Endothelial cell (in vitro differentiated cells): ENCODE measurements around the gene GLRX5. TPM values are rescaled to one million over a fixed set of nuclear protein-coding genes. Genes with fewer than 3 reads are reported as not detected.
"Not testable (repeated sequence)": the region's sequence is repeated elsewhere in the genome, so short reads cannot be mapped to it uniquely, and the experiment has no call there.

Source experiments
- DNase-seq: peaks from one replicate; pipeline ENCODE4 v3.0.0; 2021; ENCODE audit warnings: low spot score
- H3K27ac Mint-ChIP-seq: one replicate; pipeline ENCODE4 v1.8.0; 2021; ENCODE audit warnings: mixed read lengths, inconsistent platforms; ENCODE audit not compliant: unreplicated experiment
- H3K27me3 Mint-ChIP-seq: one replicate; pipeline ENCODE4 v1.8.0; 2021; ENCODE audit warnings: mild to moderate bottlenecking, moderate library complexity, mixed read lengths, inconsistent platforms; ENCODE audit not compliant: unreplicated experiment
- H3K36me3 Mint-ChIP-seq: one replicate; pipeline ENCODE4 v1.8.0; 2021; ENCODE audit warnings: mild to moderate bottlenecking, low read depth, mixed read lengths, inconsistent platforms; ENCODE audit not compliant: unreplicated experiment
- H3K4me1 Mint-ChIP-seq: one replicate; pipeline ENCODE4 v1.8.0; 2021; ENCODE audit warnings: mild to moderate bottlenecking, mixed read lengths, inconsistent platforms; ENCODE audit not compliant: unreplicated experiment
- H3K4me3 Mint-ChIP-seq: one replicate; pipeline ENCODE4 v1.8.0; 2021; ENCODE audit warnings: mild to moderate bottlenecking, mixed read lengths, inconsistent platforms; ENCODE audit not compliant: unreplicated experiment
- H3K9me3 Mint-ChIP-seq: one replicate; pipeline ENCODE4 v1.8.0; 2021; ENCODE audit warnings: mixed read lengths, inconsistent platforms; ENCODE audit not compliant: unreplicated experiment
- total RNA-seq: library from RNA; stranded (reverse); fragmentation: NEBNext Ultra II Directional; extraction: Animal tissue kit (Norgen Biotek cat#: 25700); gene quantifications from one replicate; pipeline ENCODE4 v1.2.1, GENCODE V29; 2021; ENCODE audit not compliant: unreplicated experiment
- TF ChIP-seq, protein P1 (sequence below): fragments of 200-600 bp; sonication (generic); IDR thresholded peaks from one replicate; pipeline ENCODE4 v1.5.0; 2021; ENCODE audit warnings: antibody characterized with exemption; ENCODE audit not compliant: unreplicated experiment

GLRX5 gene
- total RNA-seq, 1 donor from 2014 or later: 40.3 TPM

DNA sequence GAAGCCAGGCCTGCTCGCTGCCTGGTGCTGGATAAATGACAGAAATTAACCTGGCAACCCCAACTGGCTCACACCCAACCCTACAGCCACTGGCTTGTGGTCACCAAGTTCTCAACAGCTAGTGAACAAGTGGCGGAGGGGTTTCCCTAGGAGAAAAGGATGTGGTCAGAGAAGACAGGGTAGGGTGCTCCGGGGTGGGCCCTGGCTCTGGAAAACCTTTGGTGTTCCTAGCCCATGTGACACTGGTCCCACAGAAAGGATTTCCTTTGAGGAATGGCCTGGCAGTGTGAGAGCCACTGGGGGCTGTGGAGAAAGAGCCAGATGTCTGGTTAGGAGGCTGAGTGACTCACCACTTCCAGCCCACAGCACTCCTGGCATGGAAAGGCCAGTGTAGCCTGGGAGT lies 27.1 kb upstream of the GLRX5 start:
- H3K27ac Mint-ChIP-seq: no peak overlapping the region

DNA sequence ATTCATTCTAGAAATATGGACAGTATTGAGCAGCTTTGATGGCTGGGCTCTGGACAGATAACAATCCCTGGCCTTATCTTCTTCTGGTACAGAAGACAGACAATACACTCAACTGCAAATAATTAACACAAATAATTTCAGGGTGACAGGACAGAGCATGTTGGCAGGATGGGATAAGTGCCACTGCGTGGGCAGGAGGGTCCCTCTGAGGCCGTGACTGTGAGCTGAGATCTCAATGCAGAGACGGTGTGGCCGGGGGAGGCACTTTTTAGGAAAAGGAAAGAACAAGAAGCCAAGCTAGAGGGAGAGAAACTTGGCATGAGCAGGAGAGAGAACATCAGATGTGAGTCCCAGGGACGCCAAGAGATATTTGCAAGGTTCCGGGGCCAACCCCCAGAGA lies 26.5 kb upstream of the GLRX5 start:
- TF ChIP-seq, protein P1, sequence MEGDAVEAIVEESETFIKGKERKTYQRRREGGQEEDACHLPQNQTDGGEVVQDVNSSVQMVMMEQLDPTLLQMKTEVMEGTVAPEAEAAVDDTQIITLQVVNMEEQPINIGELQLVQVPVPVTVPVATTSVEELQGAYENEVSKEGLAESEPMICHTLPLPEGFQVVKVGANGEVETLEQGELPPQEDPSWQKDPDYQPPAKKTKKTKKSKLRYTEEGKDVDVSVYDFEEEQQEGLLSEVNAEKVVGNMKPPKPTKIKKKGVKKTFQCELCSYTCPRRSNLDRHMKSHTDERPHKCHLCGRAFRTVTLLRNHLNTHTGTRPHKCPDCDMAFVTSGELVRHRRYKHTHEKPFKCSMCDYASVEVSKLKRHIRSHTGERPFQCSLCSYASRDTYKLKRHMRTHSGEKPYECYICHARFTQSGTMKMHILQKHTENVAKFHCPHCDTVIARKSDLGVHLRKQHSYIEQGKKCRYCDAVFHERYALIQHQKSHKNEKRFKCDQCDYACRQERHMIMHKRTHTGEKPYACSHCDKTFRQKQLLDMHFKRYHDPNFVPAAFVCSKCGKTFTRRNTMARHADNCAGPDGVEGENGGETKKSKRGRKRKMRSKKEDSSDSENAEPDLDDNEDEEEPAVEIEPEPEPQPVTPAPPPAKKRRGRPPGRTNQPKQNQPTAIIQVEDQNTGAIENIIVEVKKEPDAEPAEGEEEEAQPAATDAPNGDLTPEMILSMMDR: no peak
- Mint-ChIP-seq H3K4me1 (peaks cover 11% of the 10 kb centered on the region), H3K9me3 (no peaks in the 10 kb centered on the region), H3K27me3 (peaks cover 2% of the 10 kb centered on the region), H3K4me3 (no peak overlapping the region), H3K36me3 (no peaks in the 10 kb centered on the region), H3K27ac (no peak overlapping the region)
- no peak for DNase-seq

More for the DNA sequence above, 27.1 kb upstream of the GLRX5 start:
- no peak for DNase-seq
- peaks cover 2% of the 10 kb centered on the region for H3K27me3 Mint-ChIP-seq
- H3K4me1 Mint-ChIP-seq: peaks cover 11% of the 10 kb centered on the region
- no peaks in the 10 kb centered on the region for H3K36me3 Mint-ChIP-seq
- H3K4me3 Mint-ChIP-seq: no peak overlapping the region
- TF ChIP-seq, protein P1: no peak
- no peaks in the 10 kb centered on the region for H3K9me3 Mint-ChIP-seq

DNA sequence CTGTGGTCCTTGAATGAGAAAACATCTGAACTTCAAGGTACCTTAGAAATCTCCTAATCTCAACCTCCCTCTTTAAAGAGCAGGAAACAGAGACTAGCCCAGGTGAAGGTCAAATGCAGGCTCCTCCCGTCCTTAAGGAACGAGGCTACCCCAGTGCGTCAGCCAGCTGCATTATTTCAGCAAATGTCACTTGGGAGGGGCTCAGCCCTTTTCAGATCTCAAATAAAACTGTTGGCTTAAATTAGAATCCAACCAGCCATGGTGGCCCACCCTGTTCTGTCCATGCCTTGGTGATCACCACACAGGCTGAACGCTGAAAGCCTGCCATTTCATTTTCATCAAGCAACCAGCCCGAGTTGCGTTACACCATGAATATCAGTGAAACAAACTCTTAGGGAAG lies 25.4 kb upstream of the GLRX5 start:
- Mint-ChIP-seq H3K27me3 (peaks cover 2% of the 10 kb centered on the region), H3K27ac (no peak overlapping the region), H3K36me3 (no peaks in the 10 kb centered on the region), H3K9me3 (no peaks in the 10 kb centered on the region), H3K4me1 (peaks cover 11% of the 10 kb centered on the region), H3K4me3 (no peak overlapping the region)
- DNase-seq: no peak
- TF ChIP-seq, protein P1: no peak

DNA sequence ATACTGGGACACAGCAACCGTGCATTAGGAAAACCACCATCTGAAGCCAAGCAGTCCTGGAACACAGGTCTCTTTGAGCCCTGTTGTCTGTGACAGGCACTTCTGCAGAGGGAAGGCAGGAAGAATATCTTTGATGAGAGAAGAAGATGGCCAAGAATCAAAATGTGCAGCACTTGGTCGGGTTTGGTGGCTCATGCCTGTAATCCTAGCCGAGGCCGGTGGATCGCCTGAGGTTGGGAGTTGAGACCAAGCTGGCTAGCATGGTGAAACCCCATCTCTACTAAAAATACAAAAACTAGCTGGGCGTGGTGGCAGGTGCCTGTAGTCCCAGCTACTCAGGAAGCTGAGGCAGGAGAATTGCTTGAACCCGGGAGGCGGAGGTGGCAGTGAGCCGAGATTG lies 24.5 kb upstream of the GLRX5 start:
- not testable (repeated sequence) for H3K9me3 Mint-ChIP-seq, H3K4me3 Mint-ChIP-seq, H3K36me3 Mint-ChIP-seq, DNase-seq, H3K27ac Mint-ChIP-seq, H3K27me3 Mint-ChIP-seq
- peaks cover 11% of the 10 kb centered on the region for H3K4me1 Mint-ChIP-seq

DNA sequence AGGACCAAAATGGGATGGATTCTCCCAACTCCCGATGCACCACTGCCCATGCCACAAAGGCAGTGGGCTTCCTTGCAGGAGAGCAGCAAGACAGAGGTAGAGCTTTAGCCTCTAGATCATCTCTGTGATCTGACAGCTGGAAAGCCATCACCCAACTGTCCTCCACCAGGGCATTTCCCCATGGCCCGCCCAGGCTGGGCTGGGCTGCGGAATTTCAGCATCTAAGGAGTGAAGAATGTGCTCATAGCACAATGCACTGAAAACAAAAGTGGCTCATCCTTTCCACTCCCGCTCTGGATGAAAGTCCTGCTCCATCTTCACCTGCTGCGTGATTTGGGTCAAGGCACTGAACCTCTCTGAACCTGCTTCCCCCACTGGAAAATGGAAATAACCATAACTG lies 24.0 kb upstream of the GLRX5 start:
- H3K27me3 Mint-ChIP-seq: peaks cover 2% of the 10 kb centered on the region
- no peaks in the 10 kb centered on the region for H3K9me3 Mint-ChIP-seq
- no peaks in the 10 kb centered on the region for H3K36me3 Mint-ChIP-seq
- peaks cover 11% of the 10 kb centered on the region for H3K4me1 Mint-ChIP-seq
- no peak overlapping the region for H3K4me3 Mint-ChIP-seq
- no peak overlapping the region for H3K27ac Mint-ChIP-seq
- TF ChIP-seq, protein P1: no peak
- DNase-seq: no peak

DNA sequence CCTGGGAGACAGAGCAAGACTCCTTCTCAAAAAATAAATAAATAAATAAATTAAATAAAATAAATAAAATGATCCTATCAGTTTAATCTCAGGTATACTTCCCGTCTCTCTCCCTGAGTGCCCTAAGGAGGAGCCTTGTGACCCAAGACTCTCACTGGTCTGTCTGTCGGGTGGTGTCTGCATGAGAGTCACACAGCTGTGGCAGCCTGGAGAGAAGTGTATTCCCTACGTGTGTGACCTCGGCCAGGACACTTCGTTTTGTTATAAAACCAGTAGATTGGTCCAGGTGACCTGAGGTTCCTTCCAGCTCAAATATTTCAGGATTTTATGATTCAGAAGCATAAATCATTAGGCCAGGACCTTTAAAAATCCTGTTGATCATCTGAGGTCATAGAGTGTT lies 23.2 kb upstream of the GLRX5 start:
- Mint-ChIP-seq H3K4me3 (no peak overlapping the region), H3K27ac (no peak overlapping the region), H3K4me1 (peaks cover 11% of the 10 kb centered on the region), H3K9me3 (no peaks in the 10 kb centered on the region), H3K27me3 (peaks cover 2% of the 10 kb centered on the region), H3K36me3 (no peaks in the 10 kb centered on the region)
- TF ChIP-seq, protein P1: no peak
- no peak for DNase-seq
